Measurements from ENCODE around the gene RPL4.

Gene RPL4

GRCh38 chr15:66498501-66499386, 5.9 kb downstream of the RPL4 start:
- Histone ChIP-seq H3K36me3 (ENCODE audit: control insufficient read depth, insufficient read depth, low read length) (no peaks in the 10 kb centered on the region), H3K4me2 (ENCODE audit: low read length) (no peak overlapping the region), H3K4me1 (no peaks in the 10 kb centered on the region), H3K27me3 (ENCODE audit: control insufficient read depth, insufficient read depth, low read length) (no peaks in the 10 kb centered on the region), H3K9ac (no peak overlapping the region), H3K27ac (peak overlapping the region; percentile 86), H2AFZ (no peak overlapping the region), H3K79me2 (peaks cover 2% of the 10 kb centered on the region), H3K4me3 (ENCODE audit: low read depth, low read length) (no peak overlapping the region), H3K9me3 (ENCODE audit: control insufficient read depth, low read length) (no peaks in the 10 kb centered on the region)
- TF ChIP-seq CTCF (IDR thresholded peaks at IDR 0.05), result no peak

- peak within 1 kb of the TSS; percentile 86 for H3K27ac ChIP-seq
- peak; percentile 95 for TF ChIP-seq CTCF (IDR thresholded peaks at IDR 0.05)
- H3K4me1 ChIP-seq, result no peaks in the 10 kb centered on the region
- peak within 1 kb of the TSS; percentile 28 for H3K9ac ChIP-seq
- H3K79me2 ChIP-seq, result peaks cover 2% of the 10 kb centered on the region
- H3K4me2 ChIP-seq (ENCODE audit: low read length), result peak within 1 kb of the TSS; percentile 92
- H3K4me3 ChIP-seq (ENCODE audit: low read depth, low read length), result peak within 1 kb of the TSS; percentile 90
- no peaks in the 10 kb centered on the region for H3K36me3 ChIP-seq (ENCODE audit: control insufficient read depth, insufficient read depth, low read length)
- no peaks in the 10 kb centered on the region for H3K27me3 ChIP-seq (ENCODE audit: control insufficient read depth, insufficient read depth, low read length)
- peak within 1 kb of the TSS; percentile 93 for H2AFZ ChIP-seq
- no peaks in the 10 kb centered on the region for H3K9me3 ChIP-seq (ENCODE audit: control insufficient read depth, low read length)
Measured at GRCh38 chr15:66497502-66498455, 6.9 kb downstream of the RPL4 start, which contains the start of gene SNAPC5. Gene SNAPC5 (minus strand): TSS chr15:66497762. CDS start chr15:66497731, 31 bp downstream.

- H3K9me3 ChIP-seq (ENCODE audit: control insufficient read depth, low read length), result no peaks in the 10 kb centered on the region
- peak overlapping the region; percentile 28 for H3K9ac ChIP-seq
- H3K27ac ChIP-seq, result peak overlapping the region; percentile 86
- no peak for TF ChIP-seq CTCF (IDR thresholded peaks at IDR 0.05)
- no peaks in the 10 kb centered on the region for H3K36me3 ChIP-seq (ENCODE audit: control insufficient read depth, insufficient read depth, low read length)
- peaks cover 2% of the 10 kb centered on the region for H3K79me2 ChIP-seq
- H3K27me3 ChIP-seq (ENCODE audit: control insufficient read depth, insufficient read depth, low read length), result no peaks in the 10 kb centered on the region
- peaks cover 2% of the 10 kb centered on the region for H3K4me1 ChIP-seq
- H3K4me2 ChIP-seq (ENCODE audit: low read length), result peak overlapping the region; percentile 92
- H3K4me3 ChIP-seq (ENCODE audit: low read depth, low read length), result peak overlapping the region; percentile 90
- H2AFZ ChIP-seq, result peak overlapping the region; percentile 93
Measured at GRCh38 chr15:66496951-66497501, 7.6 kb downstream of the RPL4 start.

- TF ChIP-seq CTCF (IDR thresholded peaks at IDR 0.05), result no peak
- H3K4me2 ChIP-seq (ENCODE audit: low read length), result no peak overlapping the region
- H3K79me2 ChIP-seq, result peaks cover 2% of the 10 kb centered on the region
- H3K36me3 ChIP-seq (ENCODE audit: control insufficient read depth, insufficient read depth, low read length), result no peaks in the 10 kb centered on the region
- H3K4me3 ChIP-seq (ENCODE audit: low read depth, low read length), result no peak overlapping the region
- H3K9ac ChIP-seq, result no peak overlapping the region
- H3K27me3 ChIP-seq (ENCODE audit: control insufficient read depth, insufficient read depth, low read length), result no peaks in the 10 kb centered on the region
- peaks cover 2% of the 10 kb centered on the region for H3K4me1 ChIP-seq
- no peaks in the 10 kb centered on the region for H3K9me3 ChIP-seq (ENCODE audit: control insufficient read depth, low read length)
- no peak overlapping the region for H2AFZ ChIP-seq
- H3K27ac ChIP-seq, result no peak overlapping the region
Measured at GRCh38 chr15:66494262-66494661, 10.4 kb downstream of the RPL4 start.

Data from parathyroid adenoma (tissue), 2 donors.